Measurements from ENCODE around the gene PPP2CA.

DNA sequence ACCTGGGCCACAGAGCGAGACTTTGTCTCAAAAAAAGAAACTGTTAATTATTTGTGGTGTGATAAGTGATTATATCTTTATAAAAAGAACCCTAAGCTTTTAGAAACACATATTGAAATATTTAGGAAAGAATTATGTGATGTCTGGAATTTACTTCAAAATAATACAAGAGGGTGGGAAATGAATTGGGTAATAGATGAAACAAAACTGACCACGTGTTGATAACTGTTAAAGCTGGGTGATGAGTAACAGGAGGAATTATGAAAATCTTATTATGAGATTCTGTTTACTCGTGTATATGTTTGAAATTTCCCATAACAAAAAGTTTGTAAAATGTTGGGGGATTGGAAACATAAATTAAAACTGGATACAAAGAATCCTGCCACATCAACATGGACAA lies 33.0 kb upstream of the PPP2CA start:
- TF ChIP-seq GABPA (IDR thresholded peaks at IDR 0.05; ENCODE audit: low read depth, low read length) (no peak), GABPA (CRISPR knock-in tag; IDR thresholded peaks at IDR 0.05; ENCODE audit: low read depth) (no peak), SUZ12 (IDR thresholded peaks at IDR 0.05; ENCODE audit: low read depth, low read length) (no peak), ZNF362 (CRISPR knock-in tag; IDR thresholded peaks at IDR 0.05; ENCODE audit: borderline replicate concordance) (no peak), BRCA1 (CRISPR knock-in tag; IDR thresholded peaks at IDR 0.05) (no peak), SOX5 (CRISPR knock-in tag; IDR thresholded peaks at IDR 0.05; ENCODE audit: borderline replicate concordance) (no peak), SRSF9 (IDR thresholded peaks at IDR 0.05; ENCODE audit: borderline replicate concordance, insufficient read depth, low read depth, low read length, poor library complexity, severe bottlenecking) (no peak), POLR2A (IDR thresholded peaks at IDR 0.05; ENCODE audit: insufficient read depth in 1 of 2, low read depth in 2 of 2, low read length in 2 of 2) (no peak), ZNF788 (CRISPR knock-in tag; IDR thresholded peaks at IDR 0.05; ENCODE audit: borderline replicate concordance) (no peak), ZBTB21 (CRISPR knock-in tag; IDR thresholded peaks at IDR 0.05) (no peak)
- TF ChIP-seq, protein P1, sequence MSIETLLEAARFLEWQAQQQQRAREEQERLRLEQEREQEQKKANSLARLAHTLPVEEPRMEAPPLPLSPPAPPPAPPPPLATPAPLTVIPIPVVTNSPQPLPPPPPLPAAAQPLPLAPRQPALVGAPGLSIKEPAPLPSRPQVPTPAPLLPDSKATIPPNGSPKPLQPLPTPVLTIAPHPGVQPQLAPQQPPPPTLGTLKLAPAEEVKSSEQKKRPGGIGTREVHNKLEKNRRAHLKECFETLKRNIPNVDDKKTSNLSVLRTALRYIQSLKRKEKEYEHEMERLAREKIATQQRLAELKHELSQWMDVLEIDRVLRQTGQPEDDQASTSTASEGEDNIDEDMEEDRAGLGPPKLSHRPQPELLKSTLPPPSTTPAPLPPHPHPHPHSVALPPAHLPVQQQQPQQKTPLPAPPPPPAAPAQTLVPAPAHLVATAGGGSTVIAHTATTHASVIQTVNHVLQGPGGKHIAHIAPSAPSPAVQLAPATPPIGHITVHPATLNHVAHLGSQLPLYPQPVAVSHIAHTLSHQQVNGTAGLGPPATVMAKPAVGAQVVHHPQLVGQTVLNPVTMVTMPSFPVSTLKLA (IDR thresholded peaks at IDR 0.05): no peak
- TF ChIP-seq, protein P2, sequence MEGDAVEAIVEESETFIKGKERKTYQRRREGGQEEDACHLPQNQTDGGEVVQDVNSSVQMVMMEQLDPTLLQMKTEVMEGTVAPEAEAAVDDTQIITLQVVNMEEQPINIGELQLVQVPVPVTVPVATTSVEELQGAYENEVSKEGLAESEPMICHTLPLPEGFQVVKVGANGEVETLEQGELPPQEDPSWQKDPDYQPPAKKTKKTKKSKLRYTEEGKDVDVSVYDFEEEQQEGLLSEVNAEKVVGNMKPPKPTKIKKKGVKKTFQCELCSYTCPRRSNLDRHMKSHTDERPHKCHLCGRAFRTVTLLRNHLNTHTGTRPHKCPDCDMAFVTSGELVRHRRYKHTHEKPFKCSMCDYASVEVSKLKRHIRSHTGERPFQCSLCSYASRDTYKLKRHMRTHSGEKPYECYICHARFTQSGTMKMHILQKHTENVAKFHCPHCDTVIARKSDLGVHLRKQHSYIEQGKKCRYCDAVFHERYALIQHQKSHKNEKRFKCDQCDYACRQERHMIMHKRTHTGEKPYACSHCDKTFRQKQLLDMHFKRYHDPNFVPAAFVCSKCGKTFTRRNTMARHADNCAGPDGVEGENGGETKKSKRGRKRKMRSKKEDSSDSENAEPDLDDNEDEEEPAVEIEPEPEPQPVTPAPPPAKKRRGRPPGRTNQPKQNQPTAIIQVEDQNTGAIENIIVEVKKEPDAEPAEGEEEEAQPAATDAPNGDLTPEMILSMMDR (CRISPR knock-in tag; IDR thresholded peaks at IDR 0.05): no peak
- TF ChIP-seq, protein P3, sequence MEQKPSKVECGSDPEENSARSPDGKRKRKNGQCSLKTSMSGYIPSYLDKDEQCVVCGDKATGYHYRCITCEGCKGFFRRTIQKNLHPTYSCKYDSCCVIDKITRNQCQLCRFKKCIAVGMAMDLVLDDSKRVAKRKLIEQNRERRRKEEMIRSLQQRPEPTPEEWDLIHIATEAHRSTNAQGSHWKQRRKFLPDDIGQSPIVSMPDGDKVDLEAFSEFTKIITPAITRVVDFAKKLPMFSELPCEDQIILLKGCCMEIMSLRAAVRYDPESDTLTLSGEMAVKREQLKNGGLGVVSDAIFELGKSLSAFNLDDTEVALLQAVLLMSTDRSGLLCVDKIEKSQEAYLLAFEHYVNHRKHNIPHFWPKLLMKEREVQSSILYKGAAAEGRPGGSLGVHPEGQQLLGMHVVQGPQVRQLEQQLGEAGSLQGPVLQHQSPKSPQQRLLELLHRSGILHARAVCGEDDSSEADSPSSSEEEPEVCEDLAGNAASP (CRISPR knock-in tag; IDR thresholded peaks at IDR 0.05; ENCODE audit: borderline replicate concordance): no peak
- TF ChIP-seq, protein P4, sequence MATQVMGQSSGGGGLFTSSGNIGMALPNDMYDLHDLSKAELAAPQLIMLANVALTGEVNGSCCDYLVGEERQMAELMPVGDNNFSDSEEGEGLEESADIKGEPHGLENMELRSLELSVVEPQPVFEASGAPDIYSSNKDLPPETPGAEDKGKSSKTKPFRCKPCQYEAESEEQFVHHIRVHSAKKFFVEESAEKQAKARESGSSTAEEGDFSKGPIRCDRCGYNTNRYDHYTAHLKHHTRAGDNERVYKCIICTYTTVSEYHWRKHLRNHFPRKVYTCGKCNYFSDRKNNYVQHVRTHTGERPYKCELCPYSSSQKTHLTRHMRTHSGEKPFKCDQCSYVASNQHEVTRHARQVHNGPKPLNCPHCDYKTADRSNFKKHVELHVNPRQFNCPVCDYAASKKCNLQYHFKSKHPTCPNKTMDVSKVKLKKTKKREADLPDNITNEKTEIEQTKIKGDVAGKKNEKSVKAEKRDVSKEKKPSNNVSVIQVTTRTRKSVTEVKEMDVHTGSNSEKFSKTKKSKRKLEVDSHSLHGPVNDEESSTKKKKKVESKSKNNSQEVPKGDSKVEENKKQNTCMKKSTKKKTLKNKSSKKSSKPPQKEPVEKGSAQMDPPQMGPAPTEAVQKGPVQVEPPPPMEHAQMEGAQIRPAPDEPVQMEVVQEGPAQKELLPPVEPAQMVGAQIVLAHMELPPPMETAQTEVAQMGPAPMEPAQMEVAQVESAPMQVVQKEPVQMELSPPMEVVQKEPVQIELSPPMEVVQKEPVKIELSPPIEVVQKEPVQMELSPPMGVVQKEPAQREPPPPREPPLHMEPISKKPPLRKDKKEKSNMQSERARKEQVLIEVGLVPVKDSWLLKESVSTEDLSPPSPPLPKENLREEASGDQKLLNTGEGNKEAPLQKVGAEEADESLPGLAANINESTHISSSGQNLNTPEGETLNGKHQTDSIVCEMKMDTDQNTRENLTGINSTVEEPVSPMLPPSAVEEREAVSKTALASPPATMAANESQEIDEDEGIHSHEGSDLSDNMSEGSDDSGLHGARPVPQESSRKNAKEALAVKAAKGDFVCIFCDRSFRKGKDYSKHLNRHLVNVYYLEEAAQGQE (IDR thresholded peaks at IDR 0.05; ENCODE audit: borderline replicate concordance in 1 of 2, low read depth in 1 of 2, low read length in 2 of 2): no peak

Data from HepG2 (cell line).